ENCODE results near the gene FAM227B. TPM values are rescaled to one million over a fixed set of nuclear protein-coding genes. Genes with fewer than 3 reads are reported as not detected.

FAM227B gene
- total RNA-seq, 1 donor from 2014 or later = 18.5 TPM

GRCh38 chr15:49507261-49507660, 113.4 kb downstream of the FAM227B start:
- no peaks in the 10 kb centered on the region for H3K27me3 ChIP-seq (ENCODE audit: low read depth)
- TF ChIP-seq CTCF (IDR thresholded peaks at IDR 0.05; ENCODE audit: borderline replicate concordance) = no peak
- no peaks in the 10 kb centered on the region for H3K36me3 ChIP-seq
- H3K9me3 ChIP-seq (replicated peaks) = peaks cover 7% of the 10 kb centered on the region
- intact Hi-C loops (cut with micrococcal nuclease) = no loop called here
- no peak for DNase-seq
- no peak overlapping the region for H3K27ac ChIP-seq (replicated peaks)
- H3K4me3 ChIP-seq = no peak overlapping the region
- H3K4me1 ChIP-seq = no peaks in the 10 kb centered on the region

GRCh38 chr15:49506341-49506740, 114.3 kb downstream of the FAM227B start:
- no peak overlapping the region for H3K27ac ChIP-seq (replicated peaks)
- no peak for DNase-seq
- H3K27me3 ChIP-seq (ENCODE audit: low read depth) = no peaks in the 10 kb centered on the region
- no peak for TF ChIP-seq CTCF (IDR thresholded peaks at IDR 0.05; ENCODE audit: borderline replicate concordance)
- no peaks in the 10 kb centered on the region for H3K4me1 ChIP-seq
- H3K4me3 ChIP-seq = no peak overlapping the region
- intact Hi-C loops (cut with micrococcal nuclease) = no loop called here
- H3K36me3 ChIP-seq = no peaks in the 10 kb centered on the region
- H3K9me3 ChIP-seq (replicated peaks) = peaks cover 13% of the 10 kb centered on the region

GRCh38 chr15:49501586-49501985, 119.0 kb downstream of the FAM227B start:
- DNase-seq = no peak
- no peak overlapping the region for H3K4me3 ChIP-seq
- H3K4me1 ChIP-seq = no peaks in the 10 kb centered on the region
- no peaks in the 10 kb centered on the region for H3K27me3 ChIP-seq (ENCODE audit: low read depth)
- no peak overlapping the region for H3K27ac ChIP-seq (replicated peaks)
- no peaks in the 10 kb centered on the region for H3K36me3 ChIP-seq
- peaks cover 13% of the 10 kb centered on the region for H3K9me3 ChIP-seq (replicated peaks)
- intact Hi-C loops (cut with micrococcal nuclease) = no loop called here
- TF ChIP-seq CTCF (IDR thresholded peaks at IDR 0.05; ENCODE audit: borderline replicate concordance) = no peak

- no peaks in the 10 kb centered on the region for H3K9me3 ChIP-seq (replicated peaks)
- H3K36me3 ChIP-seq = no peaks in the 10 kb centered on the region
- no peak for TF ChIP-seq CTCF (IDR thresholded peaks at IDR 0.05; ENCODE audit: borderline replicate concordance)
- intact Hi-C loops (cut with micrococcal nuclease) = no loop called here
- DNase-seq = no peak
- no peak overlapping the region for H3K4me3 ChIP-seq
- no peaks in the 10 kb centered on the region for H3K4me1 ChIP-seq
- no peaks in the 10 kb centered on the region for H3K27me3 ChIP-seq (ENCODE audit: low read depth)
- no peak overlapping the region for H3K27ac ChIP-seq (replicated peaks)
Observed at GRCh38 chr15:49495993-49496753, 124.4 kb downstream of the FAM227B start.

- TF ChIP-seq CTCF (IDR thresholded peaks at IDR 0.05; ENCODE audit: borderline replicate concordance) = no peak
- H3K27me3 ChIP-seq (ENCODE audit: low read depth) = no peaks in the 10 kb centered on the region
- no peaks in the 10 kb centered on the region for H3K36me3 ChIP-seq
- H3K4me3 ChIP-seq = no peak overlapping the region
- no peaks in the 10 kb centered on the region for H3K9me3 ChIP-seq (replicated peaks)
- no peak overlapping the region for H3K27ac ChIP-seq (replicated peaks)
- no peak for DNase-seq
- no peaks in the 10 kb centered on the region for H3K4me1 ChIP-seq
- intact Hi-C loops (cut with micrococcal nuclease) = no loop called here
Observed at GRCh38 chr15:49494842-49495241, 125.8 kb downstream of the FAM227B start.
